OCI-LY7 (cell line): Measurements from ENCODE around the gene HSPB3. TPM values are rescaled to one million over a fixed set of nuclear protein-coding genes. Genes with fewer than 3 reads are reported as not detected.

Experiments
- BruUV-seq: library from RNA; stranded (reverse); fragments of 400-500 nt; replicated peaks from 2 replicates; lab custom pipeline; 2021; lab: Mats Ljungman, UMichigan
- CTCF ChIA-PET: fragments of 300-600 bp; sonication (Branson Sonifier 250); formaldehyde crosslinking; loops from one replicate; lab custom pipeline; 2022; ENCODE audit warnings: antibody characterized with exemption; ENCODE audit not compliant: unreplicated experiment; lab: Charles Lee
- POLR2A ChIA-PET: fragments of 300-600 bp; sonication (Branson Sonifier 250); formaldehyde crosslinking; loops from one replicate; lab custom pipeline; 2022; ENCODE audit warnings: antibody characterized with exemption; lab: Charles Lee
- DNase-seq: peaks from one replicate; pipeline ENCODE4 v3.0.0-alpha.2; 2015; ENCODE audit warnings: low spot score
- H2AFZ ChIP-seq: fragments of 200-600 bp; sonication (generic), shearing (Covaris generic); 2 replicates; pipeline ENCODE4 v1.6.1; 2014; ENCODE audit warnings: mild to moderate bottlenecking, antibody characterized with exemption, low read length, moderate library complexity
- H3K27ac ChIP-seq: fragments of 200-600 bp; sonication (generic); 2 replicates; pipeline ENCODE4 v1.5.1; 2014; ENCODE audit warnings: mixed run types, low read depth, mild to moderate bottlenecking, moderate library complexity, low read length, inconsistent platforms; ENCODE audit not compliant: poor library complexity, severe bottlenecking
- H3K36me3 ChIP-seq: fragments of 200-600 bp; sonication (generic); 2 replicates; pipeline ENCODE4 v1.6.1; 2014; ENCODE audit warnings: mild to moderate bottlenecking, antibody characterized with exemption, low read length, moderate library complexity, mixed read lengths; ENCODE audit not compliant: insufficient read depth
- H3K4me1 ChIP-seq: fragments of 200-600 bp; sonication (generic); 2 replicates; pipeline ENCODE4 v1.5.1; 2014; ENCODE audit warnings: mild to moderate bottlenecking, low read length; ENCODE audit not compliant: insufficient read depth, poor library complexity, severe bottlenecking
- H3K4me2 ChIP-seq: fragments of 200-600 bp; sonication (generic); 2 replicates; pipeline ENCODE4 v1.6.1; 2014; ENCODE audit warnings: mild to moderate bottlenecking, low read length
- H3K4me3 ChIP-seq: fragments of 200-600 bp; sonication (generic); 2 replicates; pipeline ENCODE4 v1.5.1; 2014; ENCODE audit warnings: mild to moderate bottlenecking, low read depth, low read length; ENCODE audit not compliant: poor library complexity, severe bottlenecking
- H3K79me2 ChIP-seq: fragments of 200-600 bp; sonication (generic); 2 replicates; pipeline ENCODE4 v1.6.1; 2016; ENCODE audit warnings: low read depth, mild to moderate bottlenecking, low read length, moderate library complexity, mixed read lengths; ENCODE audit not compliant: insufficient read depth
- H3K9me2 ChIP-seq: fragments of 200-600 bp; sonication (generic); 2 replicates; pipeline ENCODE4 v1.6.1; 2016; ENCODE audit warnings: mild to moderate bottlenecking, low read length, mixed read lengths; ENCODE audit not compliant: insufficient read depth
- H3K9me3 ChIP-seq: fragments of 200-600 bp; sonication (generic); 2 replicates; pipeline ENCODE4 v1.6.1; 2014; ENCODE audit warnings: mild to moderate bottlenecking, mixed run types, low read length, mixed read lengths
- H4K20me1 ChIP-seq: fragments of 200-600 bp; sonication (generic); 2 replicates; pipeline ENCODE4 v1.6.1; 2014; ENCODE audit warnings: mild to moderate bottlenecking, antibody characterized with exemption, low read length, moderate library complexity, mixed read lengths; ENCODE audit not compliant: insufficient read depth
- CTCF ChIP-seq: fragments of 200-600 bp; sonication (generic); conservative IDR thresholded peaks from 2 replicates; pipeline ENCODE4 v1.5.1; 2014; ENCODE audit warnings: mild to moderate bottlenecking, antibody characterized with exemption, low read length, moderate library complexity, mixed read lengths
- EZH2phosphoT487 ChIP-seq: fragments of 200-600 bp; sonication (generic); IDR thresholded peaks from 2 replicates; pipeline ENCODE4 v1.6.1; 2018; ENCODE audit warnings: low read depth, borderline replicate concordance, mild to moderate bottlenecking, mixed run types, antibody characterized with exemption, low read length, moderate library complexity, mixed read lengths
- intact Hi-C: fragments of 100-400 bp; cut with micrococcal nuclease; formaldehyde crosslinking; loops from one replicate; pipeline ENCODE4 v1.10.0; 2022; ENCODE audit not compliant: unreplicated experiment
- total RNA-seq, 2 experiments: library from RNA; depleted of rRNA in 1 of 2; stranded (reverse); fragments of >200 nt in 1 of 2; shearing (Covaris generic) in 1 of 2; gene quantifications; 2 replicates each; pipeline ENCODE4 v1.2.3, GENCODE V29; 2014 to 2022

HSPB3 gene
- total RNA-seq, 2 experiments from 2014 or later = not detected

- Histone ChIP-seq H3K9me3 (no peaks in the 10 kb centered on the region), H3K27ac (no peak overlapping the region), H3K4me1 (no peaks in the 10 kb centered on the region), H3K9me2 (no peaks in the 10 kb centered on the region), H3K79me2 (no peaks in the 10 kb centered on the region), H3K36me3 (no peaks in the 10 kb centered on the region), H2AFZ (no peak overlapping the region), H3K4me3 (no peak overlapping the region), H3K4me2 (no peak overlapping the region), H4K20me1 (no peaks in the 10 kb centered on the region)
- no TSS peak for BruUV-seq
- no peak for TF ChIP-seq EZH2phosphoT487
- no peak for TF ChIP-seq CTCF
- no peak for DNase-seq
- ChIA-PET CTCF (no interaction called here), POLR2A (interaction anchor here (0.9 kb wide), 1 partner anchor 18 kb away, joined by 3 read pairs; no protein-coding TSS in a partner anchor)
- intact Hi-C loops = no loop called here
These were observed 2.5 kb upstream of the HSPB3 start for GRCh38 chr5:54453046-54453445.

GRCh38 chr5:54454602-54455001 lies 897 bp upstream of the HSPB3 start:
- intact Hi-C loops = no loop called here

More at GRCh38 chr5:54454602-54455001, 897 bp upstream of the HSPB3 start:
- ChIA-PET CTCF (no interaction called here), POLR2A (interaction anchor here (0.6 kb wide), 1 partner anchor 1345 kb away, joined by 3 read pairs; the partner anchor contains the start of gene MOCS2)
- H3K4me3 ChIP-seq = no peak overlapping the region
- H3K9me3 ChIP-seq = no peaks in the 10 kb centered on the region
- H3K27ac ChIP-seq = no peak overlapping the region
- no peak overlapping the region for H3K4me2 ChIP-seq
- no peaks in the 10 kb centered on the region for H3K36me3 ChIP-seq
- H3K79me2 ChIP-seq = no peaks in the 10 kb centered on the region
- no peak for DNase-seq
- BruUV-seq = no TSS peak
- H4K20me1 ChIP-seq = no peaks in the 10 kb centered on the region
- no peak for TF ChIP-seq EZH2phosphoT487
- no peak for TF ChIP-seq CTCF
- no peaks in the 10 kb centered on the region for H3K9me2 ChIP-seq
- no peaks in the 10 kb centered on the region for H3K4me1 ChIP-seq
- H2AFZ ChIP-seq = no peak overlapping the region
